ENCODE data around the gene KLHL29. TPM values are rescaled to one million over a fixed set of nuclear protein-coding genes. Genes with fewer than 3 reads are reported as not detected.
"Not testable (repeated sequence)": the region's sequence is repeated elsewhere in the genome, so short reads cannot be mapped to it uniquely, and the experiment has no call there.

Gene KLHL29
- total and polyA plus RNA-seq, 2 experiments from 2014 or later = 3.8 to 9.9 TPM

DNA sequence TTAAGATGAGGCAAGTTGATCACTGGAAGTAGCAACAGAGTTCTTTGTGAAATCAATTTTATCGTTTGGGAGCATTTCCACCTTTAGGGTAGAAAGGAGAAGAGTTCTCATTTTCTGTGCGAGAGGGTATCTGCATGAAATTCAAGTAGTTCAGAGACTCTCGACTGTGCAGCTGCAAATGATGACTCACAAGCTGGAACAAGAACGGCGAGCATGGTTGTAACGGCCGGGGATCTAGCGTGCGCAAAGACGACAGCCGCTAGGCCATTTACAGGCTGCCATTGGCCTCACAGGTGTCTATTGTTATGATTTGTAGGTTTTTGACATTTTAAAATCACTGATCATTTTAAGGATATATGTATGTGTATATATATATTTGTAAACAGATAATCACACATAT, 5.2 kb downstream of the KLHL29 start:
- Histone ChIP-seq H3K4me1 (ENCODE audit: insufficient read depth) (peaks cover 9% of the 10 kb centered on the region), H3K4me2 (no peak overlapping the region), H4K20me1 (ENCODE audit: insufficient read depth, poor library complexity, severe bottlenecking) (peaks cover 5% of the 10 kb centered on the region), H3K4me3 (no peak overlapping the region), H3K9me3 (ENCODE audit: low read depth) (no peaks in the 10 kb centered on the region), H2AFZ (no peak overlapping the region), H3K27me3 (peaks cover 46% of the 10 kb centered on the region), H3K79me2 (peaks cover 38% of the 10 kb centered on the region), H3K27ac (no peak overlapping the region), H3K36me3 (replicated peaks; ENCODE audit: insufficient read depth, low read depth) (no peaks in the 10 kb centered on the region), H3K9me2 (replicated peaks; ENCODE audit: insufficient read depth) (no peaks in the 10 kb centered on the region)
- TF ChIP-seq EZH2phosphoT487 (IDR thresholded peaks at IDR 0.05; ENCODE audit: low read depth, severe bottlenecking, unreplicated experiment) (no peak), CTCF (IDR thresholded peaks at IDR 0.05; ENCODE audit: poor library complexity) (no peak), EZH2 (IDR thresholded peaks at IDR 0.05; ENCODE audit: borderline replicate concordance) (no peak)
- DNase-seq (ENCODE audit: low spot score) = no peak
- WGBS (ENCODE audit: low lambda C conversion rate, missing lambda C conversion rate) = 75% methylated on average over 11 of the region's 11 CpGs

DNA sequence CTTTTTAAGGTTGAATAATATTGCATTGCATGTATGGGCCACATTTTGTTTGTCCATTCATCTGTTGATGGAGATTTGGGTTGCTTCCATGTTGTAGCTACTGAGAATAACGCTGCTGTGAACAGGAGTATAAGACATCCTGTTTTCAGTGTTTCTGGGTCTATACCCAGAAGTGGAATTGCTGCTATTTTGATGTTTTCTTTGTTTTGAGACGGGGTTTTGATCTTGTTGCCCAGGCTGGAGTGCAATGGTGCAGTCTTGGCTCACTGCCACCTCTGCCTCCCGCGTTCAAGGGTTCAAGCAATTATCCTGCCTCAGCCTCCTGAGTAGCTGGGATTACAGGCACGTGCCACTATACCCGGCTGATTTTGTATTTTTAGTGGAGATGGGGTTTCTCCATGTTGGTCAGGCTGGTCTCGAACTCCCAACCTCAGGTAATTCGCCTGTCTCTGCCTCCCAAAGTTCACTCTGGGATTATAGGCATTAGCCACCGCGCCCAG, 6.3 kb downstream of the KLHL29 start:
- H4K20me1 ChIP-seq (ENCODE audit: insufficient read depth, poor library complexity, severe bottlenecking); H3K4me3 ChIP-seq; H3K4me2 ChIP-seq; H2AFZ ChIP-seq; H3K4me1 ChIP-seq (ENCODE audit: insufficient read depth); H3K36me3 ChIP-seq (replicated peaks; ENCODE audit: insufficient read depth, low read depth); H3K9me3 ChIP-seq (ENCODE audit: low read depth); H3K27ac ChIP-seq; DNase-seq (ENCODE audit: low spot score); H3K9me2 ChIP-seq (replicated peaks; ENCODE audit: insufficient read depth): not testable (repeated sequence)
- H3K79me2 ChIP-seq = peaks cover 34% of the 10 kb centered on the region
- H3K27me3 ChIP-seq = peaks cover 42% of the 10 kb centered on the region
- 89% methylated on average over 10 of the region's 10 CpGs for WGBS (ENCODE audit: low lambda C conversion rate, missing lambda C conversion rate)

DNA sequence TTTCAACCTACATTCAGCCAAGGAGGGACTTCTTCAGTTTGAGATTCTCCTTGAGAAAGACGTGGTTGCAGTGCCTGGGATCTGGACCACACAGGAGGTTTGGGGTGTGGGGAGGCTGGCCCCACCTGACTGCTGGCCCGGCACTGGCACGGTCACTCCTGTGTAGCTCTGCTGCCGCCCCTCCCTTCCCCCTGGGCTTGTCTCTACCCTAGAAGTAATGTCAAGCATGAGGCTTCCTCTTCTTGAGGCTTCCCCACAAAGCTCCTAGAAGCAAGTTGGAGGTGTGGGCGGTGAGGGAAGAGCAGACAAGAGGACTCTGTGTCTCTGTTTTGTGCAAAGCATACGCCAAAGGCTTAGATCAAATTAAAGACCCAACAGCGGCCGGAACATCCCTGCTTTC, 8.7 kb downstream of the KLHL29 start:
- peaks cover 22% of the 10 kb centered on the region for H3K27me3 ChIP-seq
- no peak overlapping the region for H3K27ac ChIP-seq
- H3K36me3 ChIP-seq (replicated peaks; ENCODE audit: insufficient read depth, low read depth) = no peaks in the 10 kb centered on the region
- H3K9me3 ChIP-seq (ENCODE audit: low read depth) = no peaks in the 10 kb centered on the region
- H3K4me3 ChIP-seq = no peak overlapping the region
- H3K4me2 ChIP-seq = no peak overlapping the region
- no peak overlapping the region for H2AFZ ChIP-seq
- no peaks in the 10 kb centered on the region for H3K9me2 ChIP-seq (replicated peaks; ENCODE audit: insufficient read depth)
- no peak for DNase-seq (ENCODE audit: low spot score)
- no peaks in the 10 kb centered on the region for H4K20me1 ChIP-seq (ENCODE audit: insufficient read depth, poor library complexity, severe bottlenecking)
- H3K79me2 ChIP-seq = peaks cover 20% of the 10 kb centered on the region
- no peaks in the 10 kb centered on the region for H3K4me1 ChIP-seq (ENCODE audit: insufficient read depth)
- no peak for TF ChIP-seq EZH2 (IDR thresholded peaks at IDR 0.05; ENCODE audit: borderline replicate concordance)
- TF ChIP-seq CTCF (IDR thresholded peaks at IDR 0.05; ENCODE audit: poor library complexity) = no peak
- TF ChIP-seq EZH2phosphoT487 (IDR thresholded peaks at IDR 0.05; ENCODE audit: low read depth, severe bottlenecking, unreplicated experiment) = no peak
- 82% methylated on average over 8 of the region's 8 CpGs for WGBS (ENCODE audit: low lambda C conversion rate, missing lambda C conversion rate)

DNA sequence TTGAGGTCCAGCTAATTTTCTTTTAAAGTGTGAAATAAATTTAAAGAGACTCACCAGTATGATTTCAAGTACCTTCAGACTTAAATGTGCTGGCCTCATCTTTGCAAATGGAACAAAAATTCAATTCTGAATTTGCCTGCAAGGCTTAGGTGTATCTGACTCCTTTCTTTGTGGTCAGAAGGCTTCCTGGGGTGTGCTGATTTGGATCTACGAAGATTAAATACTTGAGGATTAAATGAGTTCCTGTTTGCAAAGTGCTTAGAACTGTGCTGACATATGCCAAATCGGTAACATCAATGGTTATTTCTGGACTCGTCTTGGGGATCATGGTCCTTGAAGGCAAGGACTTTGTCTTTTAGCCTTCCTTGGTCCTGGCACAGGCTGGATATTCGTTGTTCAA, 9.7 kb downstream of the KLHL29 start:
- no peak overlapping the region for H3K4me2 ChIP-seq
- TF ChIP-seq EZH2 (IDR thresholded peaks at IDR 0.05; ENCODE audit: borderline replicate concordance) (no peak), CTCF (IDR thresholded peaks at IDR 0.05; ENCODE audit: poor library complexity) (no peak), EZH2phosphoT487 (IDR thresholded peaks at IDR 0.05; ENCODE audit: low read depth, severe bottlenecking, unreplicated experiment) (no peak)
- no peaks in the 10 kb centered on the region for H4K20me1 ChIP-seq (ENCODE audit: insufficient read depth, poor library complexity, severe bottlenecking)
- WGBS (ENCODE audit: low lambda C conversion rate, missing lambda C conversion rate) = 72% methylated on average over 4 of the region's 4 CpGs
- no peaks in the 10 kb centered on the region for H3K9me3 ChIP-seq (ENCODE audit: low read depth)
- H3K27ac ChIP-seq = no peak overlapping the region
- no peak overlapping the region for H2AFZ ChIP-seq
- DNase-seq (ENCODE audit: low spot score) = no peak
- H3K27me3 ChIP-seq = peaks cover 15% of the 10 kb centered on the region
- H3K79me2 ChIP-seq = peaks cover 10% of the 10 kb centered on the region
- H3K4me3 ChIP-seq = no peak overlapping the region
- no peaks in the 10 kb centered on the region for H3K9me2 ChIP-seq (replicated peaks; ENCODE audit: insufficient read depth)
- no peaks in the 10 kb centered on the region for H3K36me3 ChIP-seq (replicated peaks; ENCODE audit: insufficient read depth, low read depth)
- no peaks in the 10 kb centered on the region for H3K4me1 ChIP-seq (ENCODE audit: insufficient read depth)

Measured in hepatocyte (in vitro differentiated cells).